GM12801 (cell line): Measurements from ENCODE around the gene EHBP1.

Experiments
- CTCF ChIP-seq: IDR thresholded peaks from one replicate; pipeline ENCODE4 v1.5.1; 2011; ENCODE audit warnings: control low read depth; ENCODE audit not compliant: insufficient read length; ENCODE audit errors: extremely low read depth

The EHBP1 gene

GRCh38 chr2:62747169-62747568 lies 41.7 kb downstream of the EHBP1 start:
- no peak for TF ChIP-seq CTCF

- TF ChIP-seq CTCF = no peak
These were observed 42.4 kb downstream of the EHBP1 start for GRCh38 chr2:62747876-62748275.

GRCh38 chr2:62757029-62757428 lies 51.5 kb downstream of the EHBP1 start:
- TF ChIP-seq CTCF = no peak

GRCh38 chr2:62760026-62760425 lies 54.5 kb downstream of the EHBP1 start:
- no peak for TF ChIP-seq CTCF

- TF ChIP-seq CTCF = no peak
These were observed 55.0 kb downstream of the EHBP1 start for GRCh38 chr2:62760555-62760954.

GRCh38 chr2:62765619-62766376 lies 60.3 kb downstream of the EHBP1 start:
- TF ChIP-seq CTCF = no peak

GRCh38 chr2:62768615-62769014 lies 63.1 kb downstream of the EHBP1 start:
- TF ChIP-seq CTCF = no peak
